Measurements from ENCODE around the gene NRG2. TPM values are rescaled to one million over a fixed set of nuclear protein-coding genes. Genes with fewer than 3 reads are reported as not detected.

Gene NRG2
- total and polyA plus RNA-seq, 8 donors, result 0.68 to 10.6 (median 7.5) TPM

DNA sequence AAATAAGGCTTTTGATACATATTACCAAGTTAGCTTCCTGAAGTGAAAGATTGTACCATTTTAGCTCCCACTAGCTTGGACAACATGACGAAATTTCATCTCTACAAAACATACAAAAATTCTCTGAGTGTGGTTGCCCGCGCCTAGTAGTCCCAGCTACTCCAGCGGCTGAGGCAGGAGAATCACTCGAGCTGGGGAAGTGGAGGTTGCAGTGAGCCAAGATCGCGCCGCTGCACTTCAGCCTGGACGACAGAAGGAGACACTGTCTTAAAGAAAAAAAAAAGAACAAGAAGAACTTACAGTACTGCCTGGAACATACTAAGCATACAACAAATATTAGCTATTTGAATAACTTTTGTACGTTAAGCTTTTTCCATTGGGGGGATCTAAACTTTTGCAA, 29.7 kb upstream of the NRG2 start:
- no peak overlapping the region for H3K27ac ChIP-seq
- peaks cover 4 to 14% of the 10 kb centered on the region in 2 donors for H3K27me3 ChIP-seq
- intact Hi-C loops (cut with DNase I), result loop anchor here in 1 of 2 donors (5.0 kb wide), 1 partner anchor 84 kb away; no protein-coding TSS in a partner anchor
- no peaks in the 10 kb centered on the region for H3K36me3 ChIP-seq
- TF ChIP-seq, protein P1, sequence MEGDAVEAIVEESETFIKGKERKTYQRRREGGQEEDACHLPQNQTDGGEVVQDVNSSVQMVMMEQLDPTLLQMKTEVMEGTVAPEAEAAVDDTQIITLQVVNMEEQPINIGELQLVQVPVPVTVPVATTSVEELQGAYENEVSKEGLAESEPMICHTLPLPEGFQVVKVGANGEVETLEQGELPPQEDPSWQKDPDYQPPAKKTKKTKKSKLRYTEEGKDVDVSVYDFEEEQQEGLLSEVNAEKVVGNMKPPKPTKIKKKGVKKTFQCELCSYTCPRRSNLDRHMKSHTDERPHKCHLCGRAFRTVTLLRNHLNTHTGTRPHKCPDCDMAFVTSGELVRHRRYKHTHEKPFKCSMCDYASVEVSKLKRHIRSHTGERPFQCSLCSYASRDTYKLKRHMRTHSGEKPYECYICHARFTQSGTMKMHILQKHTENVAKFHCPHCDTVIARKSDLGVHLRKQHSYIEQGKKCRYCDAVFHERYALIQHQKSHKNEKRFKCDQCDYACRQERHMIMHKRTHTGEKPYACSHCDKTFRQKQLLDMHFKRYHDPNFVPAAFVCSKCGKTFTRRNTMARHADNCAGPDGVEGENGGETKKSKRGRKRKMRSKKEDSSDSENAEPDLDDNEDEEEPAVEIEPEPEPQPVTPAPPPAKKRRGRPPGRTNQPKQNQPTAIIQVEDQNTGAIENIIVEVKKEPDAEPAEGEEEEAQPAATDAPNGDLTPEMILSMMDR (IDR thresholded peaks at IDR 0.05), result no peak
- no peak overlapping the region for H3K4me3 ChIP-seq
- H3K4me1 ChIP-seq, result no peaks in the 10 kb centered on the region
- no peak for ATAC-seq
- no peak for DNase-seq
- H3K9me3 ChIP-seq, result no peaks in the 10 kb centered on the region

DNA sequence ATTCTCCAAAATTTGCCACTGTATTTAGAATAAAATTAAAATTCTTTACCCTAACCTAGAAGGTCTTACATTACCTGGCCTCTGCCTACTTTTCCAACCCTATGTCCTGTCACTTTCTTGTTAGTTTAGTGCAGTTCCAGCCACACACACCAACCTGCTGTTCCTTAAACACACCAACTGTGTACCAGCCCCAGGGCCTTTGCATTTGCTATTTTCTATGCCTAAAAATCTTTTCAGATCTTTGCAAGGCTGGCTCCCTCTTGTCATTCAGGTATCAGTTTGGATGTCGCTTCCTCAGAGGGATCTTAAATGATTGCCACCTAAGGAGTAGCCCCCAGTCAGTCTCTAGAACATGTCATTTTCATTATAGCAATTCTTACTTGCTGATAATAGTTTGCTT, 17.7 kb upstream of the NRG2 start:
- Histone ChIP-seq H3K4me3 (no peak overlapping the region), H3K27me3 (peaks cover 4 to 49% of the 10 kb centered on the region in 2 donors)

DNA sequence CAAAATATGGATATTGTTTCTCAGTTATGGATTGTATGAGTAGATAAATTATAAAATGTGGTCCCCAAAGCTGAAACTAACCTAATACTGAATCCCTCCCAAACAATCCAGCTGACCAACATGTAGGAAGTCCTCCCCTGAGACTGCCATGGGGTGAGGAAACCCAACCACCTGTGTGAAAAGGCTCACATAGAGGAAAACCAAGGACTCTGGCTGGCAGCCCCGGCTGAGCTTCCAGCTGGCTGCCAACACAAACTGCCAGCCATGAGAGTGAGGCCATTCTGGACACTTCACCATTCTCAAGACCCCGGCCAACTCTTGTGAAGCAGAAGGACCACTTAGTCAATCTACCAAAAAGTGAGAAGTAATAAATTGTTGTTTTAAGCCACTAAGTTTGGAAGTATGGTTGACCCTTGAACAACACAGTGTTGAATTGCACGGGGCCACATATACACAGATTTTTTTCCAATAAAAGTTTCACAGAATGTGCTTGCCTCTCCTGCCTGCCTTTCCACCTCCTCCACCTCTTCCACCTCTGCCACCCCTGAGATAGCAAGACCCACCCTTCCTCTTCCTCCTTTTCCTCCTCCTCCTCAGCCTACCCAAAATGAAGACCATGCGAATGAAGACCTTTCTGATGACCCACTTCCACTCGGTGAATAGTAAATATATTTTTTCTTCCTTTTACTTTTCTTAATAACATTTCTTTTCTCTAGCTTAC, 15.3 kb upstream of the NRG2 start:
- DNase-seq, result no peak
- Histone ChIP-seq H3K36me3 (no peaks in the 10 kb centered on the region), H3K4me3 (no peak overlapping the region), H3K4me1 (no peaks in the 10 kb centered on the region), H3K9me3 (no peaks in the 10 kb centered on the region), H3K27ac (no peak overlapping the region), H3K27me3 (peaks cover 4 to 49% of the 10 kb centered on the region in 2 donors)
- intact Hi-C loops (cut with DNase I), result no loop called here
- no peak for ATAC-seq
- TF ChIP-seq, protein P1 (IDR thresholded peaks at IDR 0.05), result no peak

More for the DNA sequence above, 17.7 kb upstream of the NRG2 start:
- Histone ChIP-seq H3K4me1 (no peaks in the 10 kb centered on the region), H3K9me3 (no peaks in the 10 kb centered on the region), H3K27ac (no peak overlapping the region), H3K36me3 (no peaks in the 10 kb centered on the region)
- DNase-seq, result no peak
- TF ChIP-seq, protein P1 (IDR thresholded peaks at IDR 0.05), result no peak
- ATAC-seq, result no peak
- intact Hi-C loops (cut with DNase I), result no loop called here

DNA sequence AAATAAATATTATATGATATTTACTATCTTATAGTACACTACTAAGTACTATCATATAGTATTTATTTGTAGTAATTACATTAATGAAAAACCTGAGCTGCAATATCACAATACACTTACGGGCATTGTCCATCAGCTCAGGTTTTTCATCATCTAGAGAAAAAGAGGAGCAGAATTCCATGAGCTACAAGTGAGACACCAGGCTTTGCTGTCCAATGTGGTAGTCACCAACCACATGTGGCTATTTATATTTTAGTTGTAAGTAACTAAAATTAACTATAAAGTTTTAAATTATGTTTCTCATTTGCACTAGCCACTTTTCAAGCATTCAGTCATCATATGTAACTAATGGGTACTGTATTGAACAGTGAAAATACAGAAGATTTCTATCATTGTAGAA, 13.8 kb upstream of the NRG2 start:
- TF ChIP-seq, protein P1 (IDR thresholded peaks at IDR 0.05), result no peak
- H3K4me3 ChIP-seq, result no peak overlapping the region
- intact Hi-C loops (cut with DNase I), result no loop called here
- no peaks in the 10 kb centered on the region for H3K36me3 ChIP-seq
- H3K4me1 ChIP-seq, result no peaks in the 10 kb centered on the region
- DNase-seq (no peak), ATAC-seq (no peak)
- H3K9me3 ChIP-seq, result no peaks in the 10 kb centered on the region
- H3K27ac ChIP-seq, result no peak overlapping the region
- H3K27me3 ChIP-seq, result peaks cover 4 to 36% of the 10 kb centered on the region in 2 donors

DNA sequence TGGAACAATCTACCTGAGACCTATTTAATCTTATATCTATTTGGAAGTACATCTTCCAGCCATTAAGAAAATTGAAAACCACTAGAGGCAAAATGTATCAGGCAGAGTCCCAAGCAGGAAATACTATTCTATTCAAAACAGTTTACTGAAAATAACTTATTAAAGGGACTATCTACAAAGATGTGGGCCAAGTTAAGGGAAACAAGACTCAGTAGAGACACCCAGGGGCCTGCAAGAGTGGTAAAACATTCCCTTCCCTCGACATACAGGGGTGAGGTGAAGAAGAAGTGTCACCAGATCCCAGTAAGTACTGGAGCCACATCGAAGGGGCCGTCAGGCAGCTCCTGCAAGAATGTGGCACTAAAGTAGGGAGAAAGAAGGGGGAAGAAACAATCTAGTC, 12.1 kb upstream of the NRG2 start:
- intact Hi-C loops (cut with DNase I), result no loop called here
- Histone ChIP-seq H3K27ac (no peak overlapping the region), H3K36me3 (no peaks in the 10 kb centered on the region), H3K4me1 (no peaks in the 10 kb centered on the region), H3K9me3 (no peaks in the 10 kb centered on the region), H3K27me3 (peaks cover 0 to 18% of the 10 kb centered on the region in 2 donors), H3K4me3 (no peak overlapping the region)
- ATAC-seq (no peak), DNase-seq (no peak)
- TF ChIP-seq, protein P1 (IDR thresholded peaks at IDR 0.05), result no peak
